8988T (cell line): Measurements from ENCODE around the gene CCL19.

Experiments
- DNase-seq: peaks from one replicate; pipeline ENCODE4 v3.0.0; 2011

The CCL19 gene

DNA sequence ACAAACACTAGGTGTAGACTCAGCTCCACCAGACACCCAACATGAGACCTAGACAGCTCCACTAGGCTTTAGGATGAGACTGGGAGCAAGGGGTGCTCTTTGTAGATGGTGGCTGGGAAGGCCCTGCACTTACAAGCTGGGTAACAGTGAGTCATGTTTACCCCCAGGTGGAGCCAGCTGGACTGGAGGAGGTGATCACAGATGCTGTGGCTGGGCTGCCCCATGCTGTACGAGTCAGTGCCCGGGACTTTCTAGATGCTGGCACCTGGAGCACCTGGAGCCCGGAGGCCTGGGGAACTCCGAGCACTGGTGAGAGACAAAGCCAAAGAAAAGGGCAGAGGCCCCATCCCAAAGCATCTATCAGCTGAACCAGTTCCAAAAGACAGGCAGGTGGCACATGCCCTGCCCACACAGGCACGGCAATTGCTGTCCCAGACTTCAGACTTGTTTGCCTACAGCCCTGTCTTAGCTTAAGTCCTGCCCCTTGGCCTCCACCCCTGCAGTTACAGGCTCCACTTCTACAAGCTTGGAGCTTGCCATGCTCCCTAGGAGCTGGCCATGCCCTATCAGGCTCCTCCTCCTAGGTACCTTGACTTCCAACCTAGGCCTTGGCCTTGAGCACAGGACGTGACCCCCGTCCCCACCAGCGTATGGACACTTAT, 31.4 kb downstream of the CCL19 start:
- DNase-seq: no peak

DNA sequence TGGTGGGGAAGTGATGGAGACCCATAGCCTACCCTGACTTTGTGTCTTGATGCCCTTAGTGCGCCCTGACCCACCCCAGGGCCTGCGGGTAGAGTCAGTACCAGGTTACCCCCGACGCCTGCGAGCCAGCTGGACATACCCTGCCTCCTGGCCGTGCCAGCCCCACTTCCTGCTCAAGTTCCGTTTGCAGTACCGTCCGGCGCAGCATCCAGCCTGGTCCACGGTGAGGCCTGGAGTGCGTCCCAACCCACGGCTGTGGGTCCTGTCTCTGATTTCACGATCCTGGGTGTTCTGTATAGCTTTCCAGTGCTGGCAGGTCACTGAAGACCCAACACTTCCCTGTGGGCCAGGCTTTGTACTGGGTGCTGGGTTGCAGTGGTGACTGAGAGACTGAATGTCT, 32.6 kb downstream of the CCL19 start:
- no peak for DNase-seq

GRCh38 chr9:34656992-34657391, 34.1 kb downstream of the CCL19 start:
- no peak for DNase-seq

DNA sequence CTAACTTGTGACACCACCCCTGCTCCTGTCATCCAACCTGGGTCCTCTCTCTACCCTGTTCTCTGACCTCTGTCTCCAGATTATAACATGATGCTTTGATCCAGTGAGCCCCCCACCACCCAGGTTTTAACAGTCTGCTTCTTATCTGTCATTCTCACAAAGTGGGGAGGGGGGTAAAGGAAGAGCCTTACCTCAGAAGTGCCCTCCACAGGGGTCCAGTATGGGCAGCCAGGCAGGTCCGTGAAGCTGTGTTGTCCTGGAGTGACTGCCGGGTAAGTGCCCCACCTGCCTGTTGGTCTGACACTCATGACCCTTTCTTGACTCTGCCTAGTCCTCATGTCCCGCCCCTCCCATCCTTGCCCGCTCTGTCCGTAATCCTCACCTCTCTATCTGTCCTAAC, 35.7 kb downstream of the CCL19 start:
- DNase-seq: no peak

DNA sequence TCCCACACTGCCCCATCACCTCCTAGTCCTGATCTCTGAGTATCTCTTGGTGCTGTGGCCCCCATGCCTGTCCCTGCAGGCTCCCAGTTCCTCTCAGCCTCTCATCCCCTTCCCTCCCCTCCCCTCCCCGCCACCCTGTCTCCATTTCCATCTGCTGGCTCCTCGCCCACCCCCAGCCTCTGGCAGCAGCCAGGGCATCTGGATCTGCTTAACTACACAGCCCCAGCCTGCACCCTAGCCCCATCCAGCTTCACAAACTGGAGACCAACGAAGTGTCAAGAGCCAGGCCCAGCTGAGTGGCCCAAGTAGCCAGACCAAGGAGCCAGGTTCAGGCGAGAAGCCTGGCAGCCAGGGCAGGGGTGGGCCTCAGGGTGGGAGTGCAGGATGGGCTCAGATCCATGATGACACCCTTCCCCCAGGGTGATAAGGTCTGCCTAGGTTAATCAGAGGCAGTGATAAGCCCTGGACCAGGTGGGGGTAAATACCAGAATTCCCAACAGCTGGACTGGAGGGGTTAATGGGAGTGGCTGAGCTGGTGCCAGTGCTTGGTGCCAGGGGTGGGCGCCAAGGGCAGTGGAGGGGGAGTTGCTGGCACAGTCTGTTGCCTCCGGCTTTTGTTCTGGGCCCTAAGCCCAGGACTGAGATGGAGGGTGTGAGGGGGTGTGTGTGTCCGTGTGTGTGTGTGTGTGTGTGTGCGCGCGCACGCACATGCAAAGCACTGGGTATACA, 36.6 kb downstream of the CCL19 start:
- no peak for DNase-seq

DNA sequence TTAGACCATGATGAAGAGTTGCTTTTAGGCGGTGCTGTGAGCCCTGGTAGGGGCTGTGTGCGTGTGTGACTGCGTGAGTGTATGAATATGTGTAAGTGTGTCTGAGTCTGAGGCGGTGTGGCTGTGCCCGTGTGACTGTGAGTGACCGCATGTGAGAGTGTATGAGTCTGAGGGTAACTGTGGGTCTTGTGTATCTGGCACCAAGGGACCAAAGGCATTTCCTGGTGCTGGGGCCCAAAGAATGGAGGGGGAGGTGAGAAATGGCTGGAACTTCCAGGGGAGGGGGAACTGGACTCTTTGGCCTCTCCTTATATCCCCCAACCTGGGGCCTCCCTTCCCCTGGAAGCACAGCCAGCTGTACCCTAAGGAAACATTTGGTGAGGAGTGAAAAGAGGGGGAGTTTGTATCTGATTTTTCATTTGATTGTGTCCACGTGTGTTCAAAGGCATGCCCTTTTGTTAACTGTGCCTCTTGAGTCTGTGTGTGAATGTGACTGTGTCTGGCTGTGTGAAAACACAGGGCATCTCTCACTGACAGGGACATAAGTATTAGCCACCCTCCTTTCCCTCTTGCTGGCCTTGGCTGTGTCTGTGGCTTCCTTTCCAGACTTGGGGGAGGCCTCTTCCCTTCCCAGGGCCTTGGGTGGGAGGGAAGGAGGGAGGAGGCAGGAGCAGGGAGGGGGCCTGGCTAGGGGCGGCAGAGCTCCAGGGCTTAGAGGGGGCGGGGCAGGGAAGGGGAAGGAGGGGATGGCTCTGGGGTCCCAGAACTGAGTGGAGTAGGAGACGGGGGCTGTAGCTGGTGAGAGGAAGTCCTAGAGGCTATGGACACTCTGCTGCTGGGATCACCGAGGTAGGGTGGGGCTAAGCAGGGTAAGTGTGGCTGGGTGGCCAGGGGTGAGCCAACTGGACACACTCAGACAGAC, 37.7 kb downstream of the CCL19 start:
- DNase-seq: no peak

DNA sequence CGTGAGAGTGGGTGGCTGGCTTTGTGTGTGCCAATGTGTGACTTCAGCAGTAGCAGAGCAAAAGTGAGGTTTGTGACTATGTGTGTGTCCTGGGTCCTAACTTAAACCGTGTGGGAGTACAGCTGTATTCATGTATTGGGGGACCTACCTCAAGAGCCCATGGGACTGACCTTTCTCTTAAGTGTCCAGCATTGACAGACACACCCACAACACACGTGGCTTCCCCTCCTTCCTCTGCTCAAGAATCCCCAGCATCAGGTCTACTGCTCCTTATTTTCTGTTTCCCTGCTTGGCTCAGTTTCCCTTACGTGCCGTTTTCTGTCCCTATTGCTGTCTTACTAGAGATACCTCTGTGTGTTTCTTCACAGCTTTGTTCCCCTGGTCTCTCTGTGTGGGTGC, 38.5 kb downstream of the CCL19 start:
- DNase-seq: no peak

DNA sequence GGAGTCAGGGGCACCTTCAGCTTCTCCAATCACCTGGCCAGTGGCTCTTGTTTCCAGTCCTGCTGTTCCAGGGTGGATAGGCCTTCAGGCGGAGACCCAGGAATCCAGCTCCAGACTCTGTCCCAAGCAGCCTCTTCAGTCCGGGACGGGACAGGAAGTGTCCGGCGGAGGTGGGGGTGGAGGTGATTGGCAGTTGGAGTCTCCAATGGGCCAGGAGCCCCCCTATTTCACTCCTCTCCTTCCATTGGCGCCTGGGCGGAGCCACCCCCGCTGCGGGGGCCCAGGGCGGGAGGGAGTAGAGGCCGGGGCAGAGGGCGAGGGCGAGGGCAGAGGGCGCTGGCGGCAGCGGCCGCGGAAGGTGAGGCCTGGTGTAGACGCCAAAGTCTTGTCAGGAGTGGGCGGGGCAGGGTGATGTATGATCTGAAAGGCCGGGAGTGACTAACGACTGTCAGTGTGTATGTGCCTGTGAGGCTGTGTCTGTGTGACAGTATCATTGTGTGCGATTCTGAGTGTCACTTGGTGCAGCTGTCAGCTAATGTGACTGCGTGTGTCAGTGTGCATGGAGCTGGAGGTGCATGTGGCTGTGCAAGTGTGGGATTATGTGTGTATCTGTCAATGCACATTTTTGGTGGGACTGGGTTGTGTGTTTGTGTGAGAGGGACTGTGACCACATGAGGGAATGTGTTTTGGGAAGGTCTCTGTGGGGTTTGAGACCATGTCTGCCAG, 39.0 kb downstream of the CCL19 start, which contains the start of gene IL11RA:
Gene IL11RA (plus strand): TSS at position 310 of the 726 bp plus-strand sequence. CDS start 3,033 bp downstream, outside the sequence.
- DNase-seq: peak; percentile 92

- no peak for DNase-seq
Observed at GRCh38 chr9:34651321-34651720, 39.8 kb downstream of the CCL19 start.

DNA sequence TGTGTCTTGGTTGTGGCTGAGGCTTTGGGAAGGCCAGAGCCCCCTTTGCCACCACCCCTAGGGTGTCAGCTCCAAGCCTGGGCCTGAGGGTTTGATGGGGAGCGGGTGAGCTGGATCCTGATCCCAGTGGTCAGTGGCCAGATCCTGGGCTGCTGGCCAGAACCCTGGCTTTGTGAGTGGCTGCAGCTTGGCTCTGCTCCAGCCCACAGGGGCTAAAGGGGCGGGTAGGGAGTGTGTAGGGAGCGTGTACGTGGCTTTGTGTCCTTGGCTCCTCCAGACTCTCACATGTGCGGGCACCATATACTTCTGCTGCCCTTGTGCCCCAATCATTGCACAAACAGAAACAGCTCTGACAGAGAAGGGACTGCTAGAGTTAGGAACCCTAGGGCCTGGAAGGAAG, 40.3 kb downstream of the CCL19 start:
- DNase-seq: no peak

DNA sequence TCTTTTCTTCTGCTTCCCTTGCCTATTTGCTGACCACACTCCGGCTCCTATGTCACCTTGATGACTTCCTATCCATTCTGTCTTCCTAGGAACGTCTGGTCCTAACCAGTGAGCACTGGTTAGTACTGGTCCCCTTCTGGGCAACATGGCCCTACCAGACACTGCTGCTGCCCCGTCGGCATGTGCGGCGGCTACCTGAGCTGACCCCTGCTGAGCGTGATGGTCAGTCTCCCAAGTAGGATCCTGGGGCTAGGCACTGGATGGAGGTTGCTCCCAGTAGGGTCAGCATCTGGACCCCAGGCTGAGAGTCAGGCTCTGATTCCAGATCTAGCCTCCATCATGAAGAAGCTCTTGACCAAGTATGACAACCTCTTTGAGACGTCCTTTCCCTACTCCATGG, 42.4 kb downstream of the CCL19 start:
- no peak for DNase-seq

- DNase-seq: no peak
Observed at GRCh38 chr9:34647651-34648050, 43.4 kb downstream of the CCL19 start.

DNA sequence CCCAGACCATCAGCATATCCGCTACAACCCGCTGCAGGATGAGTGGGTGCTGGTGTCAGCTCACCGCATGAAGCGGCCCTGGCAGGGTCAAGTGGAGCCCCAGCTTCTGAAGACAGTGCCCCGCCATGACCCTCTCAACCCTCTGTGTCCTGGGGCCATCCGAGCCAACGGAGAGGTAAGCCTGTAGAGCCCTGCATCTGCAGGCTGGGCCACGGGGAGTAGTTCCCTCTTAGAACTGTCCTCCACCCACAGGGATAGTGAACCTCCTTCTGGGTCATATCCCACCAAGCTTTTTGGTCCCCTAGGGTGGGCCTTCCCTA, 44.0 kb downstream of the CCL19 start:
- no peak for DNase-seq

DNA sequence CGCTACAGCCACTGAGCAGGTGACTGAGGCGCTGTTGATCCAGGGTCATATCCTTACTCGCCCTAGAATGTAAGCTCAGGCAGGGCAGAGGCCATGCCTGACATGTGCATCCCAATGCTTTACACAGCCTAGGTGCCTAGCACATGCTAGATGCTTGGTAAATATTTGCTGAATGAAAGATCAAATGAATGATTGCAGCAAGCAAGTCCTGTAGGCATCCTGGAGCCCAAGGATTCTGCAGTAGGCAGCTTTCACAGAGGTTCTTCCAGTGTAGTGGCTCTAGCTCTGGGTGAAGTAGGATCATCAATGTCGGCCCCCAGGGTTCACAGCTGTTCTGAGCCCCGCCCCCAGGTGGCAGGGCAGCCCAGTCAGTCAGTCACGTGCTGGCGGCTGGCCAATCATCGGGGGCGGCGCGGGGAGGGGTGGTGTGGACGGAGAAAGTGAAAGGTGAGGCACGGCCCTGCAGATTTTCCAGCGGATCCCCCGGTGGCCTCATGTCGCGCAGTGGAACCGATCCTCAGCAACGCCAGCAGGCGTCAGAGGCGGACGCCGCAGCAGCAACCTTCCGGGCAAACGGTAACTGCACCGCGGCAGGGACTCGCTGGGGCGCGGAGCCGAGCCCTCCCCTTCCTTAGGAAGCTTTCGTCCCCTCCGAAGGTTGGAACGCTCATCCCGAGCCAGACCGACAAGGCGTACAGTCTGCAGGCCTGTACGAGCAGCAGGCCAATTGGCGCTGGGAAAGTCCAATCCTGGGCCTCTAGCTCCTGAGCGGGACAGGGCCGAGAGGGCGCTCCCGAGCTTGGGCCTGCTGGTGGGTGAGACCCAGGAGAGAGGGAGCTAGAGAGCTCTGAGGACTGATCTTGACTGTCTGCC, 44.6 kb downstream of the CCL19 start, which contains the start of gene GALT:
Gene GALT (plus strand): TSS at position 465 of the 873 bp plus-strand sequence. CDS start 30 bp downstream, at position 495.
- DNase-seq: peak; percentile 94

DNA sequence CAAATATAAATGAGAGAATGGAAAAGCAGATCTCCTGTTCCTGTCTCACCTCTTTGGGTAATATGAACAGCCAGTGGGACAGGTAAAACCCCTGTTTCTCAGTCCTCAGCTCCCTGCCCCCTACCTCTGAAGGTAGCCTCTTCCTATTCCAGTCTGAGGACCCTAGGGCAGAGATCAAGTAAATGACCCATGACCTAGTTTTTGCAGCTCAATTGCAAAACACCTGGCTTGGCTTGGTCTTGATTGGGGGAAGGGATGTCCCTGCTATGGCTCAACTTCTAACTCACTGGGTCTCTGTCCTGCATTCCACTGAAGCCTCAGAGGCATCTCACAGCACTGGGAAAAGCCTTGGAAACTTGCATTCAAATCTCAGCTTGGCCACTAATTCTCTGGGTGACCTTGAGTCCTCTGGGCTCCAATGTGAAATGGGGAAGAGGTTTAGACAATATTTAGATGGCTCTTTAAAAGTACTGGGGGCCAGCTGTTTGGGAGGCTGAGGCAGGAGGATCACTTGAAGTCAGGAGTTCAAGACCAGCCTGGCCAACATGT, 46.2 kb downstream of the CCL19 start:
- no peak for DNase-seq

DNA sequence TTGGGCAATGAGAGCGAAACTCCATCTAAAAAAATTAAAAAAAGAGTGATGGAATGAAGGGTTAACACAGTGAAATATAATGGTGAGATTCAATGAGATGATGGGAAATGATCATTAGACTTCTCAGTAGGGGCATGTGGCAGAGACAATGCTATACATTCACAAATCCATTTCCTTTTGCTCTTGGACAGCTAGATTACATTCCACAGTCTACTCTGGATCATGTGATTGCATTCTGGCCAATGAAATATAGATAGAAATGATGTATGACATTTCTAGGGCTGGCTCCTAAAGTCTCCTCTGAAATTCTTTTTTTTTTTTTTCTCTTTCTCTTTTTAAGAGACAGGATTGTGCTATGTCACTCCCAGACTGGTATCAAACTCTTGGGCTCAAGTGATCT, 48.4 kb downstream of the CCL19 start:
- DNase-seq: no peak
